HCT116 (cell line): ENCODE results near the gene VMP1.

Source experiments
- ATF3 ChIP-seq: IDR thresholded peaks from 2 replicates; pipeline ENCODE4 v1.6.1; 2012
- CTCF ChIP-seq, 3 experiments: fragments of 200-600 bp in 1 of 3; sonication (generic) in 1 of 3; IDR thresholded peaks in 2 of 3; conservative IDR thresholded peaks in 1 of 3; 2 replicates each; pipeline ENCODE4 v1.5.1; 2012 to 2017; ENCODE audit warnings: low read depth in 2 of 3, low read length in 2 of 3, antibody characterized with exemption in 1 of 3, borderline replicate concordance in 1 of 3, control low read depth in 1 of 3, mild to moderate bottlenecking in 1 of 3, mixed read lengths in 1 of 3, mixed run types in 1 of 3, moderate library complexity in 1 of 3; ENCODE audit not compliant: insufficient read depth in 1 of 3
- EZH2 ChIP-seq: fragments of 200-600 bp; sonication (generic); IDR thresholded peaks from 2 replicates; pipeline ENCODE4 v1.6.1; 2017; ENCODE audit warnings: antibody characterized with exemption, mixed run types
- EZH2phosphoT487 ChIP-seq: fragments of 200-600 bp; IDR thresholded peaks from 2 replicates; pipeline ENCODE4 v1.6.1; 2018; ENCODE audit warnings: antibody characterized with exemption, borderline replicate concordance
- JUND ChIP-seq: IDR thresholded peaks from 2 replicates; pipeline ENCODE4 v1.6.1; 2012
- MAX ChIP-seq: IDR thresholded peaks from 2 replicates; pipeline ENCODE4 v1.6.1; 2012
- POLR2A ChIP-seq: IDR thresholded peaks from 2 replicates; pipeline ENCODE4 v1.7.0; 2011; ENCODE audit warnings: borderline replicate concordance; ENCODE audit not compliant: insufficient read depth, insufficient read length; ENCODE audit errors: extremely low read depth
- POLR2AphosphoS5 ChIP-seq: IDR thresholded peaks from 2 replicates; pipeline ENCODE4 v1.6.1; 2011; ENCODE audit warnings: mild to moderate bottlenecking, low read depth, low read length, moderate library complexity
- RAD21 ChIP-seq: IDR thresholded peaks from 2 replicates; pipeline ENCODE4 v1.6.1; 2012; ENCODE audit warnings: low read depth, mild to moderate bottlenecking
- SIN3A ChIP-seq: IDR thresholded peaks from 2 replicates; pipeline ENCODE4 v1.6.1; 2012; ENCODE audit warnings: low read depth
- SP1 ChIP-seq: IDR thresholded peaks from 2 replicates; pipeline ENCODE4 v1.6.1; 2012; ENCODE audit warnings: low read depth
- YY1 ChIP-seq: IDR thresholded peaks from 2 replicates; pipeline ENCODE4 v1.6.1; 2011; ENCODE audit warnings: low read length, low read depth, moderate library complexity, mild to moderate bottlenecking; ENCODE audit not compliant: insufficient replicate concordance; ENCODE audit errors: extremely low read depth
- ZFX ChIP-seq: fragments of 450-650 bp; IDR thresholded peaks from 2 replicates; pipeline ENCODE4 v1.6.1; 2017

- no peak for TF ChIP-seq YY1
- no peak for TF ChIP-seq CTCF (IDR thresholded peaks at IDR 0.05 in 2 of 3, conservative IDR thresholded peaks at IDR 0.05 in 1 of 3; ENCODE audit: borderline replicate concordance in 1 of 3, insufficient read depth in 1 of 3, low read depth in 2 of 3, low read length in 2 of 3)
- no peak for TF ChIP-seq EZH2
- no peak for TF ChIP-seq ZFX
- no peak for TF ChIP-seq EZH2phosphoT487
- no peak for TF ChIP-seq MAX
- TF ChIP-seq POLR2AphosphoS5 = peak; percentile 57
- no peak for TF ChIP-seq POLR2A
- TF ChIP-seq SP1 = peak; percentile 61
- TF ChIP-seq SIN3A = no peak
- TF ChIP-seq JUND = peak; percentile 52
- TF ChIP-seq ATF3 = no peak
- no peak; the same call in none of the 2 replicates for TF ChIP-seq RAD21
Observed at GRCh38 chr17:59783221-59784047, 76.0 kb downstream of the VMP1 start.
